Stimulated activated naive CD8-positive, alpha-beta T cell treated with anti-CD3 and anti-CD28 coated beads, Interleukin-15, amount 100 ng/mL, for 72 hours (primary cell): ENCODE measurements around the gene EEFSEC.

Source experiments
- ATAC-seq: fragments of 150-1000 bp; cut with Tn5 transposase; 2 replicates; pipeline ENCODE4 v1.10.0; 2021; ENCODE audit warnings: mild to moderate bottlenecking, moderate library complexity
- DNase-seq, 2 donors: peaks; one replicate each; pipeline ENCODE4 v3.0.0; 2021 to 2022
- H3K27ac Mint-ChIP-seq, 2 donors: one replicate each; pipeline ENCODE4 v1.8.0; 2022; ENCODE audit warnings: mild to moderate bottlenecking in 2 of 2, mixed read lengths in 2 of 2, moderate library complexity in 2 of 2
- H3K27me3 Mint-ChIP-seq: one replicate; pipeline ENCODE4 v1.8.0; 2022; ENCODE audit warnings: mixed read lengths
- H3K4me1 Mint-ChIP-seq: one replicate; pipeline ENCODE4 v1.8.0; 2022; ENCODE audit warnings: mild to moderate bottlenecking, mixed read lengths
- H3K4me3 Mint-ChIP-seq, 2 donors: one replicate each; pipeline ENCODE4 v1.8.0; 2022; ENCODE audit warnings: mild to moderate bottlenecking in 2 of 2, mixed read lengths in 2 of 2, moderate library complexity in 1 of 2
- H3K9me3 Mint-ChIP-seq, 2 donors: one replicate each; pipeline ENCODE4 v1.8.0; 2022; ENCODE audit warnings: mixed read lengths in 2 of 2

Gene EEFSEC

GRCh38 chr3:128347282-128347681, 194.0 kb downstream of the EEFSEC start:
- no peaks in the 10 kb centered on the region for H3K9me3 Mint-ChIP-seq
- DNase-seq (no peak), ATAC-seq (no peak)
- H3K4me1 Mint-ChIP-seq = peaks cover 16% of the 10 kb centered on the region
- H3K27me3 Mint-ChIP-seq = no peaks in the 10 kb centered on the region
- no peak overlapping the region for H3K4me3 Mint-ChIP-seq
- no peak overlapping the region for H3K27ac Mint-ChIP-seq

- Mint-ChIP-seq H3K9me3 (no peaks in the 10 kb centered on the region), H3K27ac (no peak overlapping the region), H3K27me3 (no peaks in the 10 kb centered on the region), H3K4me1 (peaks cover 15% of the 10 kb centered on the region), H3K4me3 (no peak overlapping the region)
- DNase-seq (no peak), ATAC-seq (no peak)
Measured at GRCh38 chr3:128348075-128348474, 194.8 kb downstream of the EEFSEC start.

- H3K4me3 Mint-ChIP-seq = no peak overlapping the region
- ATAC-seq = no peak
- peak overlapping the region in 1 of 2 donors; percentile 31 for H3K27ac Mint-ChIP-seq
Measured at GRCh38 chr3:128348805-128349531, 195.7 kb downstream of the EEFSEC start.

DNA sequence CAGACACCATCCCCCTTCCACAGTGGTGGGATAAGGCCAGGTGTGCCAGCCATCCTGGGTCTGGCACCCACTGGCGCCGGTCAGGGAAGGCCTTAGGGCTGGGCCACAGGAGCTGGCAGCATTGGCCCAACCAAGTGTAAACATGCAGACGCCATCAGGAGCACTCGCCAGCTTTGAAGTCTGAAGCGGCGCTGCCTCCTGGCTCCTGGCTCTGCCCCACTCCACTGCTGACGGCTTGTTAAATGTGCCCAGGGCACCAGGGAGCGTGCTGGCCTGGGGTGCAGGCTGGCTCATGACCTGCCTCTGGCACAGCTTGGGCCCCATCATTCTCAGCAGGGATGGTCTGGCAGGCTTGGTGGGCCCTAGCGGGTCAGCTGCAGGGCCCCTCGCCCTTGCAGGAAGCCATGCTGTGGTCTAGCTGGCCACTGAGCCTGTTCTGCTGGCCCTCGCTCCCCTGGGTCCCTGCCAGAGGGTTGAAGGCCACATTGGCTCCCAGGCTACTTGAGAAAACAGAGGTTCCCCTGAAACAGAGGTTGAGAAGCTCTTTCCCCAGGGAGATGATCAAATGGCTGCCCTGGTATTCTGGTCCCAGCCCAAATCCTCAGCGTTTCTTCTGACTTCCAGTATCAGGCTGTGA, 196.8 kb downstream of the EEFSEC start:
- Mint-ChIP-seq H3K4me1 (peaks cover 7% of the 10 kb centered on the region), H3K27me3 (no peaks in the 10 kb centered on the region), H3K9me3 (no peaks in the 10 kb centered on the region), H3K27ac (peak overlapping the region in 1 of 2 donors; percentile 23), H3K4me3 (no peak overlapping the region)
- DNase-seq = no peak
- no peak for ATAC-seq

More at GRCh38 chr3:128348805-128349531, 195.7 kb downstream of the EEFSEC start:
- H3K9me3 Mint-ChIP-seq = no peaks in the 10 kb centered on the region
- no peak for DNase-seq
- H3K27me3 Mint-ChIP-seq = no peaks in the 10 kb centered on the region
- peaks cover 7% of the 10 kb centered on the region for H3K4me1 Mint-ChIP-seq

DNA sequence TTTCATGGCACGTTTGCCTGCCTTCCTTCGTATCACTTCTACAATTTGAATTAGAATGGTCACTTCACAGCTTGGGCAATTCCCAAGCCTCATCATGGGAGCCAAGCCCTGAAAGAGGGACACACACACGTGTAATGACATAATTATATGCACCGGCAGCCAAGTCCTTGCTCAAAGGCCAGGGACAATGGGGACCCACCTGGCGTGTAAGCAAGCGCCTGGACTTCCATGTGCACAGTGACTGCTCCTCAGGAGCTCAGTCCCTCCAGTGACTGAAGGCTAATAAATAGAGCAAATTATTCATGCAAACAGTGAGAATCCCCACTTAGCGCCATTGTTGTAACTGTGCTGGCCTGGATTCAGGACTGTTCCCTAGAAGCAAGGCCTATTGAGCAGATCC, 198.3 kb downstream of the EEFSEC start:
- no peaks in the 10 kb centered on the region for H3K9me3 Mint-ChIP-seq
- ATAC-seq = no peak
- no peak overlapping the region for H3K27ac Mint-ChIP-seq

DNA sequence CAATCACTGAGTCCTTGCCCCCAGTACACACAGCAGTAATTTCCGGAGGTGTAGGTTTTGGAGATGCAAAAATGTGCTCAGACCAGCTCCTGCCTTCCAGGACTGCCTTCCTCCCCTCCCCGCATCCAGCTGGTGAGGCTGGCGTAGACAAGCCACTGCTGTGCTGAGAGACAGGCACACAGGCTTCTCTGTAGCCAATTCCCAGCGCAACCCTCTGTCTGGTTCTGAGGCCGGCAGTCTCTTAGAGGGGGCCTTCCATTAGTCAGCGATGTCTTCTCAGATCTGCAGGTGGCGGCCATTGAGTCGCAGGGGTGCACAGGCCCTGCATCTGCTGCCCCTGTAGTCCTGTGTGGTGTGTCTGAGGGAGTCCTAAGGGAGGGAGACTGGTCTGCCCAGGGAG, 199.0 kb downstream of the EEFSEC start:
- H3K4me3 Mint-ChIP-seq = no peak overlapping the region
- no peaks in the 10 kb centered on the region for H3K27me3 Mint-ChIP-seq
- DNase-seq (no peak), ATAC-seq (no peak)
- H3K9me3 Mint-ChIP-seq = no peaks in the 10 kb centered on the region
- no peak overlapping the region for H3K27ac Mint-ChIP-seq
- peaks cover 7% of the 10 kb centered on the region for H3K4me1 Mint-ChIP-seq

More for the DNA sequence above, 198.3 kb downstream of the EEFSEC start:
- no peak overlapping the region for H3K4me3 Mint-ChIP-seq
- no peaks in the 10 kb centered on the region for H3K27me3 Mint-ChIP-seq
- H3K4me1 Mint-ChIP-seq = peaks cover 7% of the 10 kb centered on the region
- DNase-seq = no peak

- Mint-ChIP-seq H3K27me3 (no peaks in the 10 kb centered on the region), H3K9me3 (no peaks in the 10 kb centered on the region), H3K4me1 (peaks cover 6% of the 10 kb centered on the region), H3K27ac (peak overlapping the region in 1 of 2 donors; percentile 71), H3K4me3 (no peak overlapping the region)
- DNase-seq (no peak), ATAC-seq (no peak)
Measured at GRCh38 chr3:128353361-128353965, 200.2 kb downstream of the EEFSEC start.

DNA sequence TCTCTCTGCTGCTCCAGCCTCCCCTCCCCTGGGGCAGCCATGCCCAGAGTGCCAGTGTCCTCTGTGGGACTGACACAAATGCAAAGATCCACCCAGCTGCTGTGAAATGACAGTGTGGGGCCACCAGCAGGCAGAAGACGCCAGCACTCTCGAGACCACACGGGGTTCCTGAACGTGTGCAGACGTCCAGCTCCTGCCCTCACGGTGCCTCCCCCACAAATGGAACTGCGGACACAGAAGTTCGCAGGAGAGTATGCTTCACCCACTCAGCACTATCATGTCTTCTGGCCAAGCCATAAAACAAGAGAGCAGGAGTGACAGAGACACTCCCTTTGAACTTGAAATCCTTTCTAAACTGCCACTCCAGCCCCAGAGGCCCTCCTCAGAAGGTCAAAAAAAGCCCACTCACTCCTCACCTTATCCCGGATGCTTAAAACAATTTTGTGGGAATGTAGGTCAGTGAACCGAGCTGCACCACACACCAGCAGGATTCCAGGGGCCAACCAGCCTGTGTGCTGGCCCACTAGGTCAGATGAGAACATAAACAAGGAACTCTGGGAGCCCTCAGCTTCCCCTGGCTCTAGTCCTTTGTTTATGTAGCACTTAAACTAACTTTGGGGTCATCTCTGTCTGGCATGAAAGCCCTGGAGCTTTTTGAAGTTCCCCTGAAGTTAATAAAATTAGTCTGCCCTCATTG, 200.9 kb downstream of the EEFSEC start:
- H3K27ac Mint-ChIP-seq = no peak overlapping the region
- no peak for DNase-seq
- ATAC-seq = no peak

GRCh38 chr3:128354788-128355542, 201.7 kb downstream of the EEFSEC start:
- Mint-ChIP-seq H3K27me3 (no peaks in the 10 kb centered on the region), H3K4me1 (no peaks in the 10 kb centered on the region), H3K27ac (no peak overlapping the region), H3K9me3 (no peaks in the 10 kb centered on the region), H3K4me3 (no peak overlapping the region)
- DNase-seq = no peak
- no peak for ATAC-seq

More for the DNA sequence above, 200.9 kb downstream of the EEFSEC start:
- Mint-ChIP-seq H3K4me3 (no peak overlapping the region), H3K9me3 (no peaks in the 10 kb centered on the region), H3K27me3 (no peaks in the 10 kb centered on the region), H3K4me1 (no peaks in the 10 kb centered on the region)

DNA sequence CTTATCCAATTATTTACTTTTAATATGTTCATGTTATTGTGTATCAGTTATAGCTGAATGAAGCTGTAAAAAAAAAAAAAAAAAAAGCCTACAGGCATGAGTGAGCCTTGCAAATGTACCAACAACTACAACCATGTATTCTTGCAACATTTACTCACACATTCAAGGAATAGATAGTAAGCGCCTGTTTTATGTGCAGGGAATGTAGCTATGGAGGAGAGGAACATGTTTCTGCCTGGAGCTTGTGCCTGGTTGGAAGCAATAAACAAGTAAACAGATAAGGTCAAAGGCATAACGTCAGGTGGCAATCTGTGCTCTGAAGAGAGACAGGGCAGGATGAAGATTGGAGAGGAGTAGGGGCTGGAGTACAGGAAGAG, 202.2 kb downstream of the EEFSEC start:
- no peak overlapping the region for H3K27ac Mint-ChIP-seq
- no peak for ATAC-seq
- no peaks in the 10 kb centered on the region for H3K27me3 Mint-ChIP-seq
- no peak for DNase-seq
- H3K4me3 Mint-ChIP-seq = no peak overlapping the region
- H3K9me3 Mint-ChIP-seq = no peaks in the 10 kb centered on the region
- no peaks in the 10 kb centered on the region for H3K4me1 Mint-ChIP-seq

DNA sequence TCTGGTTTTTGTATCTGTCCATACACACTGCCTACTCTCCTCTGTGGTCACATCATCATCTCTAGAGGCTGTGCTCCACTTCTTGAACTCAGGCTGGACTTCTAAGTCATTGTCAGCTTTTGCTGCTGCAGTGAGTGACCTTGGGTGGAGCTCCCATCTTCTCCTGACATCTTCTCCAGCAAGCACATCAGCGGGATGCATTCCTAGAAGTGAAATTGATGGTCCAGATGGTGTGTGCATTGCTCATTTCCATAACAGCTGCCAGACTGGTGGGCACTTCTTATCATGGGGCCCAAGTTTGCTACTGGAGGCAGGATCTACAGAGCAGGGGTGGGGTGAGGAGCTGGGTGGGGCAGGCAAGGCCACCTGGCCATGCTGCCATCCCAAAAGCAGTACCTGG, 203.5 kb downstream of the EEFSEC start:
- no peak for ATAC-seq
- H3K4me1 Mint-ChIP-seq = no peaks in the 10 kb centered on the region
- no peaks in the 10 kb centered on the region for H3K27me3 Mint-ChIP-seq
- H3K27ac Mint-ChIP-seq = no peak overlapping the region
- no peaks in the 10 kb centered on the region for H3K9me3 Mint-ChIP-seq
- no peak overlapping the region for H3K4me3 Mint-ChIP-seq
- no peak for DNase-seq

GRCh38 chr3:128357538-128357937, 204.3 kb downstream of the EEFSEC start:
- DNase-seq (no peak), ATAC-seq (no peak)
- Mint-ChIP-seq H3K9me3 (no peaks in the 10 kb centered on the region), H3K4me3 (no peak overlapping the region), H3K27me3 (no peaks in the 10 kb centered on the region), H3K4me1 (no peaks in the 10 kb centered on the region), H3K27ac (no peak overlapping the region)

GRCh38 chr3:128358156-128358895, 205.0 kb downstream of the EEFSEC start:
- no peaks in the 10 kb centered on the region for H3K27me3 Mint-ChIP-seq
- H3K4me3 Mint-ChIP-seq = no peak overlapping the region
- no peaks in the 10 kb centered on the region for H3K4me1 Mint-ChIP-seq
- no peak for DNase-seq
- no peak for ATAC-seq
- H3K9me3 Mint-ChIP-seq = no peaks in the 10 kb centered on the region
- H3K27ac Mint-ChIP-seq = peak overlapping the region; percentile 29 to 62

- DNase-seq = no peak
- H3K9me3 Mint-ChIP-seq = no peaks in the 10 kb centered on the region
- H3K27ac Mint-ChIP-seq = no peak overlapping the region
- no peak for ATAC-seq
- no peaks in the 10 kb centered on the region for H3K4me1 Mint-ChIP-seq
- no peak overlapping the region for H3K4me3 Mint-ChIP-seq
- H3K27me3 Mint-ChIP-seq = no peaks in the 10 kb centered on the region
Measured at GRCh38 chr3:128359060-128359664, 205.9 kb downstream of the EEFSEC start.
